DMS53 treated with DMSO at 0.1 percent for 48 hours (cell line): ENCODE results near the gene NUPR1.
"Not testable (repeated sequence)": the region's sequence is repeated elsewhere in the genome, so short reads cannot be mapped to it uniquely, and the experiment has no call there.

Experiments
- DNase-seq: peaks from one replicate; lab custom pipeline; 2025; ENCODE audit not compliant: unreplicated experiment; lab: John Stamatoyannopoulos, UW

NUPR1 gene

DNA sequence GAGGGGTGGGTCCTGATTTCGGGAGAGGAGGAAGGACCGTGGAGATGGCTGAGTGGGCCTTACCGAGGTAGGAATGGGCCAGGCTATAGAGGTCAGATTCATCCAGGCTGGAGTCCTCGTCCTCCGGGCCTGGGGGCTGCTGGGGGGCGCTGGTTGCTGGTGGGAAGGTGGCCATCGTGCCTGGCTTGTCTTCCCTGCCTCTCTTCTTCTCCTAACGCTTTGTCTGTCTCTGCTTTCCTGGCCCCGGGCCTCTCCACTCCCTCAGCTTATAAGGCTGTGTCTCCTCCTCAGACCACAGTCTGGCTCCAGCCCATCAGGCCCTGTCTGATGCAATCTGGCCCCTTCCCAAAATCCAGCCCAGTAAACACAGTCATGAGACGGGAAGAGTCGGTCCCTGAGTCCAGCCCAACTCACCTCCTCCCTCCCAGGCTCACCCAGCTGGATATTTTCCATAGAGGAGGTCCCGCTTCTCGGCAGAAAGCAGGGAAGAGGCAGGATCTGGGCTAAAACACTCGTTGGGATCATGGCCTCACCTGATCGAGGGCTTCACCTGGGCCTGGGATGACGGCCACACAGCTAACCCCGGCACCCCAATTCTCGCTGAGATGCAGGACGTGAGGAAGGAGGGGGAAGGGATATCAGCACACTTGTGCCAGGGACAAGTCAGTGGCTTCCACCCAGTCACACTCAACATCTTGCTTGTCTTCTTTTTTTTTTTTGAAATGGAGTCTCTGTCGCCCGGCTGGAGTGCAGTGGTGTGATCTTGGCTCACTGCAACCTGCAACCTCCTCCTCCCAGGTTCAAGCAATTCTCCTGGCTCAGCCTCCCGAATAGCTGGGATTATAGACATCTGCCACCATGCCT, at the start of gene NUPR1:
TSS of gene NUPR1 (minus strand) at position 242 of the 864 bp plus-strand sequence. CDS start at position 175, 67 bp downstream.
- DNase-seq: no peak

DNA sequence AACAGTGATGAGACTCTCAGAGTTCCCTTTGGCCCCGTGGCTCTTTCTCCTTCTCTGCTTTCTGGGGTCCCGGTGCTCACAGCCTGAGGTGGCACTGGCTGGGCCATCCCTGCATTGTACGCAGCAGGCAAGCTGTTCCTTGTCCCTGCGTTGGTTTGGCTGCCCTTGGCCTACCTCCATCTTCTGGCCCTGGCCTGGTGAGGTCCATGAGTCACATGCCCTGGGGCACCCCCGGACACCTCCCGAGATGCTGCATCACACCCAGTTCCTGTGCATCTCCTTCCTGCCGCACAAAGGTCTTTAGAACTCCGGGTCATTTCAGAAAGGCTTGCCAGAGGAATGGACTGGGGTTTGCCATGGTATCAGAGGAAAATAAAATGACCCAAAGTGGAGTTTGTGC, 48.6 kb upstream of the NUPR1 start:
- no peak for DNase-seq

DNA sequence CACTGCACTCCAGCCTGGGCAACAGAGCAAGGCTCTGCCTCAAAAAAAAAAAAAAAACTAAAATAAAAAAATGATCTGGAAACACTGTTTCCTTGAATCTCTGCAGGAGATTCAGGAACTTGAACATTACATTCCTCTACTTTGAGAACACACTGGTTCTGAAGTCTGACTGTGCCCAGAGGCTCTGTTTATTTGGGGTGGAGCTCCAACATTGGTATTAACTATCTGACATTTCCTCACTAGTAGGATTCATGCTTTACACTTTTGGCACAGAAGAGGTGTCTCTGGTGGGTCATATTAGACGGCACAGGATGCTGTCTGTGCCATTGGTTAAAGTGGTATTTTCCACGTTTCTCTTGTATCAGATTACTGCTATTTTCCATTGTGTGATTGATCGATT, 47.7 kb upstream of the NUPR1 start:
- DNase-seq: no peak

DNA sequence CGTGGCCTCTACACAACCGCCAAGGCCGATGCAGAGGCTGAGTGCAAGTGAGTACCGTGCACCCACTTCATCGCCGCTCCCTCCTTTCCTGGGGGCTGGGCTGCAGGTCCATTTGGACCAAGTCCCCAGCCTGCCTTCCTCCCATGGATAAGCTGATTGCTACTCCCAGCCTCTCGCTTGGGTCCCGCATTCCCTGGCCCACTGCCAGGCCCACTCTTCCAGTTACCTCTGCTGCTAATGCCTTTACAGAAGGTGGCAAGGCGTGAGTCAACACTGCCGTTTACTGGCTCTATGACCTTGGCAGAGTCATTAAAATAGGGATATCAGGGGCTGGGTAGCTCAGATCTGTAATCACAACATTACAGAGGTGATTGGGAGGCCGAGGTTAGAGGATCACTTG, 46.9 kb upstream of the NUPR1 start:
- DNase-seq: no peak

GRCh38 chr16:28580726-28581315, 42.0 kb upstream of the NUPR1 start:
- DNase-seq: no peak

- DNase-seq: no peak
Measured at GRCh38 chr16:28575446-28576109, 36.8 kb upstream of the NUPR1 start.

DNA sequence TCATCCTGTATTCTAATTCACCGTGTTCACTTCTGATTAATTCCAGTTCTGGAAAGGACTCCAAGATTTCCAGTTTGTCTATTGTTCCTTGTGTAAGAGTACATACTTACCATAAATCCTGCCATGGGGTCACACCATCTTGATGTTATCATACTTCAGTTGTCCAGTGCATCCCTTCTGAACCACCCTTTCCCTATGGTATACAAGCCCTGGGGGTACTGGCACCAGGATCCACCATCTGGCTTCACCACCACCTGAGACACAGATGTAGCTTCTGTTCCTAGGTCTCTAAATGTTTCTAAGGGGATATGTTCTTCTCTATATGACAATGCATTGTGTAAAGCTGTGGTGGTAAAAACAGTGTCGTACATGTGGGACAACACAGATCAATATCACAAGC, 36.2 kb upstream of the NUPR1 start:
- no peak for DNase-seq

- no peak for DNase-seq
Measured at GRCh38 chr16:28573738-28574718, 35.3 kb upstream of the NUPR1 start.

- no peak for DNase-seq
Measured at GRCh38 chr16:28572696-28573510, 34.1 kb upstream of the NUPR1 start.

- no peak for DNase-seq
Measured at GRCh38 chr16:28569968-28570752, 31.4 kb upstream of the NUPR1 start.

- no peak for DNase-seq
Measured at GRCh38 chr16:28569021-28569420, 30.2 kb upstream of the NUPR1 start.

DNA sequence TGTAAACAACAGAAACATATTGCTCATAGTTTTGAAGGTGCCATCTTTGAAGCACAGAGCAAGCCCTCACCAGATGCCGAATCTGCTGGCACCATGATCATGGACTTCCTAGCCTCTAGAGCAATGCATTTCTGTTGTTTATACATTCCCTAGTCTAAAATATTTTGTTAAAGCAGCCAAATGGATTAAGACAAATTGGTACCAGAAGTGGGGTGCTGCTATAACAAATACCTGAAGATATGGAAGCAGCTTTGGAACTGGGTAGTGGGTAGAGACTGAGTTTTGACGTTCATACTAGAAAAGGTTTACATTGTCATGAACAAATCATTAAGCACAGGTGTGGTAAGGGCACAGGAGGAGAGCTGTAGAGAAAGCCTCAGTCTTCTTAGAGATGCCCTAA, 28.5 kb upstream of the NUPR1 start:
- no peak for DNase-seq

DNA sequence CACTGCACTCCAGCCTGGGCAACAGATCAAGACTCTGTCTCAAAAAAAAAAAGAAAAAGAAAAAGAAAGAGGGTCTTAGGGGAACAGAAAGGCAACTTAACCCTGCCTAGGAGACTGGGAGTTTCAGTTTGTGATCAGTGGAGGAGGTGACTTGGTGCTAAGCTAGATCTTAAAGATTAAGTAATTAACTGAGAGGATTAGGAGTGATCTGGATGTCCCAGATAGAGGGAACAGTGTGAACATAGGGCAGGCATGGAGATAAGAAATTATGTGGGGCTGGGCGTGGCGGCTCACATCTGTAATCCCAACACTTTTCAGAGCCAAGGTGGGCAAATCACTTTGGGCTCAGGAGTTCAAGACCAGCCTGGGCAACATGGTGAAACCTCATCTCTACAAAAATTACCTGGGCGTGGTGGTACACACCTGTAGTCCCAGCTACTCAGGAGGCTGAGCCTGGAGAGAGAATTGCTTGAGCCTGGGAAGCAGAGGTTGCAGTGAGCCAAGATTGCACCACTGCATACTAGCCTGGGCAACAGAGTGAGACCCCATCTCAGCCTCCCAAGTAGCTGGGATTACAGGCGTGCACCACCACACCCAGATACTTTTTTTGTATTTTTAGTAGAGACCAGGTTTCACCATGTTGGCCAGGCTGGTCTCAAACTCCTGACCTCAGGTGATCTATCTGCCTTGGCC, 27.6 kb upstream of the NUPR1 start:
- not testable (repeated sequence) for DNase-seq

- no peak for DNase-seq
Measured at GRCh38 chr16:28563218-28563617, 24.4 kb upstream of the NUPR1 start.

DNA sequence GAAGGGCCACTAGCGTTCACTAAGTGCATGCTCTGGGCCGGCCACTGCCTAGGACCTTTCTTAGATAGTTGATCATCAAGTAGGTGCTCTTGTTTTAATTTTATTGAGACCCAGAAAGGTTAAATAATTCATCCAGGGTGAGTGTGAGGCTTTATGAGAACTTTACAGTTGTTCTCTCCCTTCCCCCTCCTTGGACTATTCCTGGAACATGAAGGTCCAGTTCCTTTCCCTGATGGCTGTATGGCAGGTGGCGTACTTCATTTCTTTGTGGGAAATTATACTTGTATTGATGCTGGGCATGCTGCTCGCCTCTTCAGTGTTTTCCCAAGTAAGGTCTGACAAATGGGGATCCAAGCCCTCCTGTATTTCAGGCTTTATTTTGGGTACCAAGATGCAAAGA, 23.4 kb upstream of the NUPR1 start:
- DNase-seq: no peak

GRCh38 chr16:28561557-28562187, 22.9 kb upstream of the NUPR1 start:
- no peak for DNase-seq

GRCh38 chr16:28558456-28558855, 19.7 kb upstream of the NUPR1 start:
- no peak for DNase-seq

GRCh38 chr16:28556914-28557320, 18.1 kb upstream of the NUPR1 start:
- DNase-seq: no peak
